HG02885 (cell line): ENCODE measurements around the gene APC2.

Experiments used
- ATAC-seq: cut with Tn5 transposase; IDR thresholded peaks from one replicate; pipeline ENCODE4 v1.9.1; 2021; ENCODE audit warnings: mild to moderate bottlenecking; ENCODE audit not compliant: unreplicated experiment, poor library complexity

The APC2 gene

DNA sequence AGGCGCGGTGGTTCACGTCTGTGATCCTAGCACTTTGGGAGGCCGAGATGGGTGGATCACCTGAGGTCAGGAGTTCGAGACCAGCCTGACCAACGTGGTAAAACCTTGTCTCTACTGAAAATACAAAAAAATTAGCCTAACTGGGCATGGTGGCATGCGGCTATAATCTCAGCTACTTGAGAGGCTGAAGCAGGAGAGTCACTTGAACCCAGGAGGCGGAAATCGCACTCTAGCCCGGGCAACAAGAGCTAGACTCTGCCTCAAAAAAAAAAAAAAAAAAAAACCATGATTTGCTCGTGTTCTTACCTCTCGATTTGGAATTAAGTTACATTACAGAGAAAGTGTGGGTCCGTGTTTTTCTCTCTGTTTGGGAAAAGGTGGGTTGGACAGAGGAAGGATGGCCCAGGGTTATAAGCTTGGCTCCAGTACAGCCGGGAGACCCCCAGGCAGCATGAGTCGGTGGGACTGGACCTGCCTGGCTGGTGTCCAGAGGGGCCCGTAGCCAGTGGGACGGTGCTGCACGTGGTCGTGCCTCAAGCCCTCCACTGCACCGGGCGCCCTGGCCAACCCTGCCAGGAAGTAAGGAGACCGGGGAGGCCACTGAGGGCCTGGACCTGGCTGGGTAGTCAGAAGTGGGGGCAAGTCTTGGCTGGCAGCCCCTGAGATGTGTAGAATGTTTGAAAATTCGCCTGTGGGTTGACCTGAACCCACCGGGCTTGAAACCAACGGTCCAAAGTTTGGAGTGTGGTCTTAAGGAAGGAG, 8.1 kb upstream of the APC2 start:
- ATAC-seq = no peak

DNA sequence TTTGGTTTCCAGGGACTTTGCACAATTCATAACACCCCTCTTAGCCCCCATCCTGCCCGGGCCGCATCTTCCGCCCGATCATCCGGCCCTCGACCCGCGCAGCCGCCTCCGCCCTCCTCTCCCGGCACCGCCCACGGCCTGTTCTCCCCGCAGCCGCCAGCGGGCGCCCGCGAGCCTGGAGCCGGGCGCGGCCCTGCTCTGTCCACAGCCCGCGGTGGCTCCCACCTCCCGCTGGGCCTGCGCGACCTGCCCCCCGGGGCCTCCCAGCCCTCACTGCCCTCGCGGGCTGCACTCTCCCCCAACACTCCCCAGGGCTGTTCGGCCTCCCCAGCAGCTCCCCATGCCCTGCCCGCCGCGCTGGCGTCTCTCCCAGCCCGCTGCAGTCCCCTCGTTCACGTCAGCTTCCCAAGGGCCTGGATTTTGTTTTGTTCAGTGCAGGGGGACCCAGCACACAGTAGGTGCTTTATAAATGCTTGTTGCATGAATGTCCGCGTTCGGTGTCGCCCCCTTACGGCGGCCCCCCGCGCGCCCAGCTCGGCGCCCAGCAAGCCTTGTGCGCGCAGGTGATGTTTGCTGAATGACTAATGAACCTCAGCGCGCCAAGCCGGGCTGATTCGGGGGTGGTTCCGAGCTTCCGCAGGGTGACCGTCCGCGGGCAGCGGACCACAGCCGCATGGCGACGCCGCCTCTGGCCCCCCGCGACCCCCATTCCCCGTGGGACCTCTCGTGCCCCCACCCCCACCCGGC, 4.6 kb upstream of the APC2 start:
- peak; percentile 73 for ATAC-seq

DNA sequence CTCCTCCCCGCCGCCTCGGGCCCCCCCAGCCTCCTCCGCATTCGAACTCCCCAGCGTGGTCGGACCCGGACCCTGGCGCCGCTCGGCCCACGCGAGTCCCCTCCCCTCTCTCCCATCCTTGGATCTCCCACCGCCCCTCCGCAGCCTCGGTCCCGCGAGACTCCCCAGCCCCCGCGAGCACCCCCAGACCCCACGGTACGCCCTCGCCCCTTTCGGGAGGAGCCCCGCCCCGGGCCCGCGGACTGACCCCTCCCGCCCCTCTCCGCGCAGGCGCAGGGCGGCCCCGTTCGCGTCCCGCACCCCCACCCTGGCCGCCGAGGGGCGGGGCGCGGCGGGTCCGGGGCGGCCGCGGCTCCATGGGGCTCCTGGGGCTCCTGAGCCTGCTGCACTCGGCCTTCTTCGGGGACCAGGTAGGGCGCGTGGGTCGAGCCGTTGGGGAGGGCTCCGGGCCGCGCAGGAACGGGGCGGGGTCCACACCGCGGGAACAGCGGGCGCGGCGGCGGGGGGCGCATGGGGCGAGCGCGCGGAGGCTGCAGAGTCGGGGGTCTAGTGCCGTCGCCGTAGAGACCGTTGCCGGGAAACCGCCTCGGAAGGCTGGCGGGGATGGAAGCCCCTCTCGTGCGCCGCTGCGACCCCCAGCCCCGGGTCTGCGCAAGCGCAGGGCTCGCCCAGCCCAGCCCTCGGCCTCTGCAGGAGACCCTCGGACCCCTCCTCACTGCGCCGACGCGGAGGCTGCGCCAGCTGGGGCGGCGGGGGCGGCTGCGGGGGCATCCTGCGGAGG, 3.8 kb upstream of the APC2 start:
- no peak for ATAC-seq

DNA sequence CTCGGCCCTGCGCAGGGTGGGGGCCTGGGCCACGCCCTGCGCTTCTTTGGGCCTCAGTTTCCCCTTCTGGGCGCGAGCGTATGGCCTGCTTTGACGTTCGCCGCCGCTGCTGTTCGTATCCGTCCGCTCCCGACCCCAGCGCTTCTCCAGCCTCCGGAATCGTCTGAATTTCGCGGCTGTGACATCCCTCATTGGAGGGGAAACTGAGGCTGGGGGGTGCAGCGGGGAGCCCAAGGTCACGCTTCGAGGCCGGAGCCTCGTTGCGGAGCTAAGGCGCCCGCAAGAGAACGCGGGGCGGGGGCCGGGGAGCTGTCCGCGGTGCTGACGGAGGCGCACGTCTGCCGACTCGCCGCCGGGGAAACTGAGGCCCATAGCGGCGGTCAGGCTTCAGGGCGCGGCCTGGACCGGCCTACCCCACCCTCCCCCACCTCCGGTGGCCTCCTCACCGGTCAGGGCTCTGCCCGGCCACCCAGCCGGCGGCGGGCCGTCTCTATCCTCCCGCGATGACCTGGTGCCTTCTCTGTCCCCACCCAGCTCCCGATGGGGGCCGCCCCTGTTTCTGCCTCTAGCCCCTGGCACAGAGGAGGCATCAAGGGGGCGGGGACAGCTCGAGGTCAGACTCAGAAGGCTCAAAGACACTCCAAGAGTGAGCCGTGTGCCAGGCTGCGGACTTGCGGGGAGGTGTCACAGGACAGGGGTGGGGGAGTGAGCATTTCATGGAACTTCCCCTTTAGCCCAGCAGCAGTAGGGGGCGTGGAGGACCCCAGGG, 3.0 kb upstream of the APC2 start:
- ATAC-seq = no peak

DNA sequence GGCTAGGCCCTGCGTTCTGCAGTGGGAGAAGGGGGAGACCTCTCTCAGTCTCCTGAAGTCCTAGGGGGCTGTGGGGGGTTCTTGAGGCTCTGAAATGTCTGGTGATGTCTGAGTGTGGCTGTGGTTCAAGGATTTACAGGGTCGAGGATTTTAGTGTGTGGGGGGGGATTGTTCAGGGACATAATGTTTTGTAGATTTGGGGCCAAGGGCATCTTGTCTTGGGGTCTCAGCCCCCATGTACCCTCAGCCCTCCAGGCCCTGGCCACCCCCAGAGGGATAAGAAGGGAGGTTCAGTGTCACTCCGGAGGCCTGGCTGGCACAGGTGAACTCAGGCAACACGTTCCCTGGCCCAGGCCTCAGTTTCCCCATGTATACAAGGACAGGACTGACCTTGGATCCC, 2.4 kb upstream of the APC2 start:
- ATAC-seq = no peak

DNA sequence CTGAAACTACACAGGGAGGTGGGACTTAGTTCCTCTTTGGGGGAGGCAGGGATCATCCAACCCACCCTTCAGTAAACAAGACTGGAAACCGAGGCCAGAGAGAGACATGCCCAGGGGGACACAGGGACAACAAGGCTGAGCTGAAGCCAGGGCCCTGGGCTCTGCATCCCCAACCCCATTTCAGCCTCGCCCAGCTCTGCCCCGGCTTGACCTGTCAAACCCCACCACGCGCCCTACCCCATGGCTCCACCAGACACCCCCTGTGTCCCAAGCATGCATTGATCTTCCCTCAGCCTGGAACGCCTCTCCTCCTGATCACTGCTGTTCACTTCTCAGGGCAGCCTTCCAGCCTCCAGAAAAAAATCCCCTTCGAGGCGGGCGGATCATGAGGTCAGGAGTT, 2.0 kb upstream of the APC2 start:
- no peak for ATAC-seq

DNA sequence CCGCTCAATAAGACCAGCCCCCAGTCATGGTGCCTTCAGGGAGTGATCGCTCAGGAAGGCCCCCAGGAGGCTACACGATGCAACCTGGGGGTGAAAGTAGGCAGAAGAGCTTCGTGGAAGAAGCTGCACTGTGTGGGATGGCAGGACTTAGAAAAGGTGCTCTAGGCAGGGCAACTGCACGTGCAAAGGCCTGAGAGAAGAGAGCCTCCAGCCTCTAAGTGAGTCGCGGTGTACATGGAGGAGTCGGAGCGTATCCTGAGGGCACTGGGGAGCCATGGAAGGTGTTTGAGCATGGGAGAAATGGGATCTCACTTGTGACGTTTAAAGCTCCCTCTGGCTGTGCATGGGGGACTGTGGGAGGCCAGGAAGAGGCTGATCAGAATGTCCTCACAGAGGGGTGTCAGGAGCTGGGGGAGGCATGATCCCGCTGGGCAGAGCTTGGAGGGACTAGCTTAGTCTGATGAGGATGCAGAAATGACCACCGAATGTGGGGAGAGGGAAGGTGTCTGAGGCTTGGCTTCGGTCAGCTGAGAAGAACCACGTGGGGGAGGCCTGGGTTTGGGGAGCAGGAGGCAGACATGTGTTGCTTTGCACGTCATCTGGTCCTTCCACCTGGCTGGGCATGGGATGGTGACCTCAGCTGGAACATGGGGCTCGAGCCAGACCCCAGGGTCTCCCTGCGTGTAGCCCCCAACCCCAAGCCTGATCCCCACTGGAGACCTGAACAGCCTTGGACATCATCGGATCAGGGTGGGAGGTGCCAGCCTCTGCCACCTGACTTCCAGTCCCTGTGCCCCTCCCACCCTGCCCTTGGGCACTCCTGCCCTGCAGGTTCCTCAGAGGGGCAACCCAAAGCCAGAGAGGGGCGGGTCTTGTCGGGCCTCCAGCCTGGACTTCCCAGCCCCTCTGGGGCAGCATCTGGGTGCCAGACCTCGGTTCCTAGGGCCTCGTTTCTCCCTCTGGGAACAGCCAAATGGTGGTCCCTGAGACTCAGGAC, 1.1 kb downstream of the APC2 start:
- no peak for ATAC-seq

DNA sequence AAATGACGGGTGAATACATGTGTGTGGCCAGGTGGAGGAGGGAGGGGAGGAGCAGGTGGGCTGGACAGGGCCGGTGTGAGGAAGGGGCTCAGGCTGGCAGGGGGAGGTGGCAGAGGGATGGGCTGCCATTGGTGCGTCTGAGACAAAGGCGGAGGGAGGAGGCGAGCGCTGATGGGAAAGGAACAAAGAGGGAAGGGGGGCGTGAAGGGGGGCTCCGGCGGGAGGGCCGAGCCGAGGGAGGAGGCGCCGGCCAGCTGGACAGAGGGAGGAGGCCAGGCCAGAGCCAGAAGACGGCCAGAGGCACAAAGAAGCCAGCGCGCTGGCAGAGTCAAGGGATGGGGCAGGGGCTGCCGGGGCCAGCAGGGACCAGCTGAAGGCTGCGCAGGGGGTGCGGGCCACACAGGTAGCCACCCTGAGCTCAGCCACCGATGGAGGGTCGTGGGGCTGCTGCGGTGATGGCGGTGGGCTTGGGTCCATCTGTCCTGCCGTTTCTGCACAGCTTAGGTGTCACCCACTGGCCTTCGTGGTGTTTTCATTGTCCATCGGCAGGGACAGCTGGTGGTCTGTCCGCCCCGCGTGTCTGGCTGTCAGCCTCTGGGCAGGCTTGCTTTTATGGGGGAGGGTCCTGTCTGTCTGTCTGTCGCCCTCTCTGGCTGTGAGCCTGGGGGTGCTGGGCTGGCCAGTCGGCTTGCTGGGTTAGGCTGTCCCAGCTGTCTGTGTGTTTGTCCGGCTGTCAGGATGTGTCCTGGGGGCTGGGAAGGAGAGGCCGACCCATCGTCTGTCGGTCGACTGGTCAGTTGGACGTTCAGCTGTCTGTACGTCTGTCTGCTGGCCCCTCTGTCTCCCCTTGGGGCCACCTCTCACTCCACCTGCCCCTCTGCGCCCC, 2.2 kb downstream of the APC2 start:
- ATAC-seq = no peak

DNA sequence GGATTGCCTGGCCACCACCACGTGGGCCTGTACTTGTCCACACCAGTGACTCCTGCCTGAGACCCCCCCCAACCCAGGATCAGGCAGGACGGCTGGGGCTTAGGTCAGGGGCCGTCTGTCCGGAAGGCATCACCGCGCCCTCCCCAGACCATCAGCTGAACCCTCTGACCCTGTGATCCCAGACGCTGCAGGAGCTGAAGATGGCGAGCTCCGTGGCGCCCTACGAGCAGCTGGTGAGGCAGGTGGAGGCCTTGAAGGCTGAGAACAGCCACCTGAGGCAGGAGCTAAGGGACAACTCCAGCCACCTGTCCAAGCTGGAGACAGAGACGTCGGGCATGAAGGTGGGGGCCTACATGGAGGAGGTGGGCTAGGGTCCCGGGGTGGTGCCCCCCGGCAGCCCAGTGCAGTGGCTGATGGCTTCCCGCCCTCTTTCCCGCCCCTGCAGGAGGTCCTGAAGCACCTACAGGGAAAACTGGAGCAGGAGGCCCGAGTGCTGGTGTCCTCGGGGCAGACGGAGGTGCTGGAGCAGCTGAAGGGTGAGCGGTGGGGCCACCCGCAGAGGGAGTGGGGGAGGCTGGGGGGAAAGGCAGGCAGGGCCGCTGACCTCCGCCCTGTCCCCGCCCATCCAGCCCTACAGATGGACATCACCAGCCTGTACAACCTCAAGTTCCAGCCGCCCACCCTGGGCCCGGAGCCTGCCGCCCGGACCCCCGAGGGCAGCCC, 3.0 kb downstream of the APC2 start:
- ATAC-seq = no peak

DNA sequence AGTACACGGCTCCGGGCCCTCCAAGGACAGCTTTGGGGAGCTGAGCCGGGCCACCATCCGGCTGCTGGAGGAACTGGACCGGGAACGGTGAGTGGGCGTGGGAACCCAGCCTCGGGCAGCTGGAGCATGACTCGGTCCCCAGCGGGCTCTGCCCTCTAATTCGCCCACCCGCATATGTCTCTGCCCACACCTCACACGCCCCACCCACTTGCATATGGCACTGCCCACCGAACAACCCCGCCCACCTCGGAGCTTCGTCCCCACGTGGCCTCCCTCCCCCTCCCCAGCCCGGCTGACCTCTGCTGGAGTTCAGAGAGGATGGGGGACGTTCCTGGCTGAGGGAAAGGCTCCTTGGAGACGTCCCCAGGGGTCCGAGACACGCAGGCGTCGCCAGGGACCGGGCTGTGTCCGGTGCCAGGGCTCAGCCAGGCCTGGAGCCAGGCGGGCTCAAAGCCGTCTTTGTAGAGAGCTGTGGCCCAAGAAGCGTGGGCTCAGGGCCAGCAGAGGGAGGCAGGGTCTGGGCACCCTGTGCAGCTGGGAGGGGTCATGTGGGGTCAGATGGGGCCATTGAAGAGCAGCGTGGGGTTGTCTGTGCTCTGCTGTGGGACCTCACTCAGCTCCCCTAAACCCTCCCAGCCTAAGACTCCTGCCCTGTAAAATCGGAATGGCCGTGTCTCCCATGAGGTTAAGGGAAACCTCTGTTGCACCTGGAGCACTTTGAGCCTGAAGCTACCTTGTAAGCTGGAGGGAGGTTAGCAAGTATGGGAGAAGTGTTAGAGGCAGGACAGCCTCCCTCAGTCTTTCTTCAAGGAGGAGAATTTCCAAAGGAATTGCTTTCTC, 3.8 kb downstream of the APC2 start:
- no peak for ATAC-seq

DNA sequence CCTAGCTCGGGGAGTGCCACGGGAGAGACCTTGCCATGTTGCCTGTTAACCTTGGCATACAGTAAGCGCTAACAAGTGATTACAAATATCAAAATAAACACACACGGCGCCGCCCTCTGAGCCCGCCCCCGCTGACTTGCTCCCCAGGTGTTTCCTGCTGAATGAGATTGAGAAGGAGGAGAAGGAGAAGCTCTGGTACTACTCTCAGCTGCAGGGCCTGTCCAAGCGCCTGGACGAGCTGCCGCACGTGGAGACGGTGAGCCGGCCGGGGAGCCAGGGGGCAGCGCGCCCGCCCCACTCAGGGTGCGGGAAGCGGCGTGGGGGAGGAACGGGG, 5.0 kb downstream of the APC2 start:
- ATAC-seq = no peak

DNA sequence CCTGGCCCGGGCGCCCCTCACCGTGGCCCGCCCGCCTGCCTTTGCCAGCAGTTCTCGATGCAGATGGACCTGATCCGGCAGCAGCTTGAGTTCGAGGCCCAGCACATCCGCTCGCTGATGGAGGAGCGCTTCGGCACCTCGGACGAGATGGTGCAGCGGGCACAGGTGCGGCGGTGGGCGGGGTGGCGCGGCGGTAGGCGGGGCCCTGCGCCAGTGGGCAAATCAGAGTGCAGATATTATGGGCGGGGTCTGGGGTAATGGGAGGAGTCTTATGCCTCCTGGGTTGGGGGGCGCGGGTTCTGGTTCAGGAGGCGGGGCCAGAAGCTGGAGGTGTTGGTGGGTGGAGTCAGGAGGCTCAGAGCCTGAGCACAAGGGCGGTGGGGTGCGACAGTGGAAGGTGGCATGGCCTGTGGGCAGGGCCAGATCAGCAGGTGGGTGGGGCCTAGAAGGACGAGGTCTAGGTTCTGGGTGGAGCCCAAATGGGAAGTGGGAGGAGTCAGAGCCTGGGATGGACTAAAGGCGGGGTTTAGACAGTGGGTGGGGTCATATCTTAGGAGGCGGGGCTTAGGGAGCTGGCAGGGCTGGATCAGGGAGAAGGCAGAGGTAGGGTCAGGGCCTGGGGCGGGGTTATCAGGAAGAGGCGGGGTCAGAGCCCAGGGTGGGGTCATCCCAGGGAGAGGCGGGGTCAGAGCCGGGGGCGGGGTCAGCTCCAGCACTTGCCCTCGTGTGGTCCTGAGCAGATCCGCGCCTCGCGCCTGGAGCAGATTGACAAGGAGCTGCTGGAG, 5.6 kb downstream of the APC2 start:
- ATAC-seq = no peak

DNA sequence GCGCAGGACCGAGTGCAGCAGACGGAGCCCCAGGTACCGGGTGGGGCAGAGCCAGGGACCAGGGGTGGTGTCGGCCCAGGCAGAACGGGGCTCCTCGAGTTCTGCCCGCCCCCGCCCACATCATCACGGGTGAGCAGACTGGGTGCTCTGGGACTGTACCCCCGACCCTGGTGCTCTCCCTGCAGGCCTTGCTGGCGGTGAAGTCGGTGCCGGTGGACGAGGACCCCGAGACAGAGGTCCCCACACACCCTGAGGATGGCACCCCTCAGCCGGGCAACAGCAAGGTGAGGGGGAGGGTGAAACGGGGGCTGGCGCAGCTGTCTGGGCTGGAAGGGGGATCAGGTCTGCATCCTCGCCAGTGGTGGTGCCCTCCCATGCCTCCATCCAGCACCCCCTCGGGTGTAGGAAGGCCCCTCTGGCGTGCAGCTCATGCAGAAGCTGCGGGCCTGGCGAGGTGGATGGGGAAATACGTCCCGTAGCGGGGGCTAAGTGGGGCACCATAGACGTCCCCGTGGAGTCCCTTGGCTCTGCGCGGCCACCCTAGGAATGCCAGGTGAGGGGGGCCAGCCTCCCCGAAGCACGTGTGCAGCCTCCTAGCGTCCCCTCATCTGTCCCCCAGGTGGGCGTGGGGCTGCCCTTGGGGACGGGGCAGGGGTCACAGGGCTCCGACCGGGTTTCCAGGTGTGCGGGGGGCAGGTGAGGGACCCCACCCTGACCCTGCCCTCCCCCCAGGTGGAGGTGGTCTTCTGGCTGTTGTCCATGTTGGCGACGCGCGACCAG, 6.4 kb downstream of the APC2 start:
- no peak for ATAC-seq

DNA sequence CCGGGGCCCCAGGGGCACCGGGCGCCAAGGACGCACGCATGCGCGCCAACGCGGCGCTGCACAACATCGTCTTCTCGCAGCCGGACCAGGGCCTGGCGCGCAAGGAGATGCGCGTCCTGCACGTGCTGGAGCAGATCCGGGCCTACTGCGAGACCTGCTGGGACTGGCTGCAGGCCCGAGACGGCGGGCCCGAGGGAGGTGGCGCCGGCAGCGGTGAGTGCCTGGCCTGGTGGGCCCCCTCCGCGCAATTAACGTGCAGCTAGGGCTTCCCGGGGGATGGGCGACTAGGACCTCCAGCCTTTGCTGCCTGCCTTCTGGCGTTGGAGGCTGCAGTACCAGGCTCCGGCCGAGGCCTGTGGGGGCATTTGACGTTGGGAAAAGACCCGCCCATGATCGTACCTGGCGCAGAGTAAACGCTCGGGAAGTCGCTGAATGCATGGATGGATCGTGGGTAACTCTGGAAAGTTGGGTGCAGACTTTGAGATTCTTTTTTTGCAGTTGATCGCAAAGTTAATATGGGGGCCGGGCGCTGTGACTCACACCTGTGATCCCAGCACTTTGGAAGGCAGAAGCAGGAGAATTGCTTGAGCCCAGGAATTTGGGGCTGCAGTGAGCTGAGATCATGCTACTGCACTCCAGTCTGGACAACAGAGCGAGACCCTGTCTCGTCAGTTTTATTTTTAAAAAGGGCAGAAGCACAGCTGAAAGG, 7.3 kb downstream of the APC2 start:
- ATAC-seq = no peak

DNA sequence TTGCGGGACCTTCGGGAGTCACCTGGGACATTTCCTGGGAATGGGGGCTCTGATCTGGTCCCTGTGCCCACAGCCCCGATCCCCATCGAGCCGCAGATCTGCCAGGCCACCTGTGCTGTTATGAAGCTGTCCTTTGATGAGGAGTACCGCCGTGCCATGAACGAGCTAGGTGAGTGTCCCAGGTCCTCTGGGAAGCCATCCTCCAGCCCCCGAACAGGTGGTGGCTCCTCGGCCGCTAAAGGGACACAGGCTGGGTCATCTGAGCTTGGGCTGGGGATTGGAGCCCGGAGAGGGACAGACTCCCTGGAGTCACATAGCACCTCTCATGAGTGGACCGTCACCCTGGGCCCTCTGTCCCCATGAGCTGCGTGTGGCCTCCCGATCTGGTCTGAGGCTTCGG, 8.0 kb downstream of the APC2 start:
- no peak for ATAC-seq
